ACC112 (cell line): Measurements from ENCODE around the gene LRRFIP2.

Experiments used
- H2AFZ ChIP-seq: fragments of 200-600 bp; sonication (generic); one replicate; pipeline ENCODE4 v1.6.0; 2017; ENCODE audit warnings: antibody characterized with exemption, low read length; ENCODE audit not compliant: unreplicated experiment
- H3K27ac ChIP-seq: fragments of 200-600 bp; sonication (generic); 2 replicates; pipeline ENCODE4 v1.5.1; 2014; ENCODE audit warnings: low read depth, mild to moderate bottlenecking, antibody characterized with exemption, low read length, moderate library complexity
- H3K27me3 ChIP-seq: fragments of 200-600 bp; sonication (generic); 2 replicates; pipeline ENCODE4 v1.6.1; 2014; ENCODE audit warnings: mild to moderate bottlenecking, antibody characterized with exemption, low read length, moderate library complexity, mixed read lengths; ENCODE audit not compliant: insufficient read depth
- H3K36me3 ChIP-seq: fragments of 200-600 bp; sonication (generic); 2 replicates; pipeline ENCODE4 v1.6.1; 2016; ENCODE audit warnings: mild to moderate bottlenecking, antibody characterized with exemption, low read length, moderate library complexity, mixed read lengths; ENCODE audit not compliant: insufficient read depth
- H3K4me1 ChIP-seq: fragments of 200-600 bp; sonication (generic); one replicate; pipeline ENCODE4 v1.6.1; 2016; ENCODE audit warnings: low read length, mixed read lengths; ENCODE audit not compliant: insufficient read depth, unreplicated experiment, control insufficient read depth
- H3K4me3 ChIP-seq: fragments of 200-600 bp; sonication (generic); 2 replicates; pipeline ENCODE4 v1.5.1; 2014; ENCODE audit warnings: mild to moderate bottlenecking, low read depth, low read length
- H3K79me2 ChIP-seq: fragments of 200-600 bp; sonication (generic); one replicate; pipeline ENCODE4 v1.6.0; 2016; ENCODE audit warnings: low read length; ENCODE audit not compliant: control insufficient read depth, unreplicated experiment, insufficient read depth

Gene LRRFIP2

DNA sequence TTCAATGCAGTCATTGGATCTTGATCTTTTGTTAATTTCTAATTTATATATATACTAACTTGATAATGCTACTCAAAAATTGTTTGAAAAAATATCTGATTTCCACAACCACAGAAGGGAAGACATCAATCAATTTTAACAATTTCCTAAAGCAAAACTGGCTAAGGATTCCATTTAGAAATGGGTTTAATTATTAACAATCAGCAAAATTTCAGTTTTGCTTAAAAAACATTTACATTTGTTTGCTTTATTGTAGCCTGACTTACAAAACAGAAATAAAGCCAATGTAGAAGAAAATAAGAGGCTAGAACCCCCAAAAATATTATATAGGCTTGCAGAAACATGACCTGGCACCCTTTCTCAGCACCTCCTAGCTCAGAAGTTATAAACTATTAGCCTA lies 74.9 kb downstream of the LRRFIP2 start:
- Histone ChIP-seq H3K27ac (no peak overlapping the region), H3K36me3 (0 out of 2 replicates have a peak, but pooled peaks cover 3% of the 10 kb centered on the region), H3K27me3 (no peaks in the 10 kb centered on the region), H2AFZ (no peak overlapping the region), H3K4me1 (peaks cover 18% of the 10 kb centered on the region), H3K79me2 (peaks cover 3% of the 10 kb centered on the region), H3K4me3 (no peak overlapping the region)

DNA sequence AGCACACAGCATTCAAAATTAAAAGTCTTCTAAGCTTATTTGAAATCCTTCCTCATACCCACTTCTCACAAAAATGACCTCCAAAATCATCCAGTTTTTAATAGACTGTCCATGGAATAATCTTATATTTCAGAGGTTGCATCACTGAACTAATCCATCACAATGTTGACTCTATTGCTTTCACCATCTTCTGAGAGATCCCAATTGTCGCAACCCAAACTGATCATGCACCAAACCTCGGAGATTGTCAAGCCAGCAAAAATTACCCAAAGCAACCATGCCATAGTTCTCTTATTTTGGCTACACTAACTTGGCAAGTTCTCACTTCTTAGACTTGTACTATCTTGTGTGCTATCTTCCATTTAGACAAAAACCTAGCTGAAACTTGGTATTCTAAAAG lies 75.5 kb downstream of the LRRFIP2 start:
- Histone ChIP-seq H2AFZ (no peak overlapping the region), H3K4me3 (no peak overlapping the region), H3K27me3 (no peaks in the 10 kb centered on the region), H3K4me1 (peaks cover 18% of the 10 kb centered on the region), H3K36me3 (0 out of 2 replicates have a peak, but pooled peaks cover 6% of the 10 kb centered on the region), H3K79me2 (peaks cover 3% of the 10 kb centered on the region), H3K27ac (no peak overlapping the region)

DNA sequence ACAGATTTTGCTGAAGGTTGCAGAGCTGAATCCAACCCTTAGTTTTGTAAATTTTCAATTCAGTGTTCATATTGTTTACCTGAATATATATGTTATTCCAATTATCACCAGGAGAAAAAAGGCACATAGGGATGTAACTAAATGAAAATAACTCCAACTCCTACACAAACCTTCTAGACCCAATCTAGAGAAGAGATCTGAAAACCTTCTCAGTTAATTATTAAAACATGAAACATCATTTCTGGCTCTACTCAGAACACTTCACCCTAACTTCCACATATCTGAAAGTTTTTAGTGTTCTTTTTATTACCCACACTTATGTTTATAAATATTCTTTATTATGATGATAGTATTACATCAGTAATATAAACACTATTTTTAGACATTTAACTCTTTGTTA lies 76.6 kb downstream of the LRRFIP2 start:
- Histone ChIP-seq H3K4me1 (peaks cover 18% of the 10 kb centered on the region), H3K27me3 (no peaks in the 10 kb centered on the region), H3K4me3 (0 out of 2 replicates have a peak overlapping the region, but pooled peaks have one; percentile 19), H3K79me2 (peaks cover 3% of the 10 kb centered on the region), H2AFZ (peak overlapping the region; percentile 31), H3K36me3 (0 out of 2 replicates have a peak, but pooled peaks cover 6% of the 10 kb centered on the region), H3K27ac (peak overlapping the region; percentile 66; the same call in 1 of the 2 replicates)

DNA sequence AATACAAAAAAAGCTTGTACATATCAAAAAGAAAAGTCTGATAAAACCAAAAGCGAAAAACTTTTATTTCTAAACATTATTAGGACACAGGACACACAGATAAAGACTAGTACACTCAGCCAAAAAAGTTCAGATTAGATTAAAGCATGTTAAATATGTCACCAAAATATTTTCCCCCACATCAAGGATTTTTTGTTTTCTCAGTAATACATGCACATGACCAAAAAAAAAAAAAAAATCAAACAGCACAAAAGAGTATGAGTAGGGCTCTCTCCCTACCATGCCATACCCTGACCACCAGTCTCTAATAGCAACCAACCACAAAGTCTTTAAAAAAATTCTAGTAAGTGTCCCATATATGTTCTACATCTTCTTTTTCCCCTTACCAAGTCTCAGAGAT lies 77.4 kb downstream of the LRRFIP2 start:
- H3K4me1 ChIP-seq, result peaks cover 18% of the 10 kb centered on the region
- peaks cover 3% of the 10 kb centered on the region for H3K79me2 ChIP-seq
- no peak overlapping the region for H3K4me3 ChIP-seq
- H3K27ac ChIP-seq, result peak overlapping the region; percentile 66
- H2AFZ ChIP-seq, result no peak overlapping the region
- H3K27me3 ChIP-seq, result no peaks in the 10 kb centered on the region
- H3K36me3 ChIP-seq, result 0 out of 2 replicates have a peak, but pooled peaks cover 6% of the 10 kb centered on the region

DNA sequence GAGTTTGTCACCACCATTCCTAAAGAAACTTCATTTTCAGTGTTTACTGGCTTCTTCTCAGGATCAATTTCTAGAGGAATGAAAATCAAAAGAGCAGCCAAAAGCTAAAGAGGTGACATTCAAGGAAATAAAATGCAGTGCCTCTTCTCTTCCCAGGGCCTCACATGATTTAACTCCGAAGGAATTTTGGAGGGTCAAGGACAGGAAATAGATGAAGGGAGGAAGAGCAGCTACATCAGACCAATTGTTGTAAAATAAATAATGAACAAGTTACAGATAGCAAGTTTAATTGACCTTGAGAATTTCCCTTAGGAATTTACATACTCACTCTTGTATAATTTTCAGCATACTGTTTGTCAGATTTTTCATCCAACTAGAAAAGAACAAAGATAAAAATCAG lies 78.1 kb downstream of the LRRFIP2 start:
- no peaks in the 10 kb centered on the region for H3K27me3 ChIP-seq
- H2AFZ ChIP-seq, result no peak overlapping the region
- peaks cover 3% of the 10 kb centered on the region for H3K79me2 ChIP-seq
- peak overlapping the region; percentile 11; the same call in 1 of the 2 replicates for H3K4me3 ChIP-seq
- H3K36me3 ChIP-seq, result 0 out of 2 replicates have a peak, but pooled peaks cover 6% of the 10 kb centered on the region
- peaks cover 18% of the 10 kb centered on the region for H3K4me1 ChIP-seq
- peak overlapping the region; percentile 66 for H3K27ac ChIP-seq

DNA sequence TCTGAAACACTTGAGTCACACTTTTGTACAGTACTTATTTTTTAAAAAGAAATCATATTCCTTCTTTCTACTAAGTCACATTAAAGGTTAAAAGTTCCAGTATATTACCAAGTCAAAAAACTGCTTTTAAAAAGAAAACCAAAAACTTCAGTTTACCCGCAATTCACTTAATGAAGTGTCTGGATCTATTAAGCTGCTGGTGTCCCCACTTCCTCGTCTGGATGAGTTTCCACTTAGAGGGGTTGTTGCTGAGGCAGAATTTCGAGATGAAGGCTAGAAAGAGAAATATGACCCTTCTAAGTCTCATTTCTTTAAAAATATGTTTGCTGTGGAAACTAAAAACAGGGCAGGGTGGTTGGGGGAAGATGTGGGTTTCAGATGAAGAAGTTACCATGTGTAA lies 79.7 kb downstream of the LRRFIP2 start:
- Histone ChIP-seq H3K36me3 (peaks cover 14% of the 10 kb centered on the region), H3K27ac (no peak overlapping the region), H3K79me2 (peaks cover 3% of the 10 kb centered on the region), H2AFZ (no peak overlapping the region), H3K4me1 (peaks cover 18% of the 10 kb centered on the region), H3K4me3 (no peak overlapping the region), H3K27me3 (no peaks in the 10 kb centered on the region)

DNA sequence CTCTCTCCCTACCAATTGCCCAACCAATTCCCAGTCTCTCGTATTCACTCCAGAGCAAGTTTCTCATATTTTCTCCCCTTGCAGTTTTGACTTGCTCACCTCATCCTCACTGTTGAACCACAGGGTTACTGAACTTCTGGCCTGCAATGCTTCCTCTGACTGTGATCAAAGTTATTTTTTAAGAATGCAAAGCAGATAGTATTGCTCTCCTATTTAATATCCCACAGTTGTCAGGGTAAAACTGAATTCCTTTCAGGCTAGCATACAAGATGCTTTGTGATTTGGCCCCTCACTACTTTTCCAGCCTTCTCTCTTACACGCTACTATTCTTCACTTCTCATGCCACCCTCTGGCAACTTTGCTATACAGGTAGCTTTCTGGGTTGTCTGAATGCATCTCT lies 80.9 kb downstream of the LRRFIP2 start:
- Histone ChIP-seq H3K4me1 (peaks cover 18% of the 10 kb centered on the region), H3K79me2 (peaks cover 3% of the 10 kb centered on the region), H3K27ac (no peak overlapping the region), H3K4me3 (no peak overlapping the region), H3K36me3 (peaks cover 15% of the 10 kb centered on the region), H3K27me3 (no peaks in the 10 kb centered on the region), H2AFZ (no peak overlapping the region)

DNA sequence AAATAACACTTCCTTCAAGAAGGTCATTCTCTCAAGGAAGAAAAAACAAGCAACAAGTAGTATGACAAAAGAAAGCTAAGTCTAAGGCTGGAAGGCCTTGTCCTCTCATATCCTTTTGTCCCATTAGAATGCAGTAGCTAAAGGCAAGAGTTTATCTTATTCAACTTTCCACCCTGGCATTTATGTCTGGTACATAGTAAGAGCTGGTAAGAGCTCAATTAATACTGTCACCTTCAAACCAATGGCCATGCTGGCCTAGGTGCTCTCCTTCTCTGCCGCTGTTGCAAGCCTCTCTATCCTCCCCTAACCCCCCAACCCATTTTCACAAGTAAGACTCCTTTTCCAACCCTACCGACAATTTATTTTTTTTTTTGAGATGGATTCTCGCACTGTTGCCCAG lies 81.9 kb downstream of the LRRFIP2 start:
- Histone ChIP-seq H3K79me2 (peaks cover under 1% of the 10 kb centered on the region), H3K4me1 (peaks cover 14% of the 10 kb centered on the region), H3K27ac (no peak overlapping the region), H2AFZ (no peak overlapping the region), H3K4me3 (no peak overlapping the region), H3K36me3 (peaks cover 15% of the 10 kb centered on the region), H3K27me3 (no peaks in the 10 kb centered on the region)

DNA sequence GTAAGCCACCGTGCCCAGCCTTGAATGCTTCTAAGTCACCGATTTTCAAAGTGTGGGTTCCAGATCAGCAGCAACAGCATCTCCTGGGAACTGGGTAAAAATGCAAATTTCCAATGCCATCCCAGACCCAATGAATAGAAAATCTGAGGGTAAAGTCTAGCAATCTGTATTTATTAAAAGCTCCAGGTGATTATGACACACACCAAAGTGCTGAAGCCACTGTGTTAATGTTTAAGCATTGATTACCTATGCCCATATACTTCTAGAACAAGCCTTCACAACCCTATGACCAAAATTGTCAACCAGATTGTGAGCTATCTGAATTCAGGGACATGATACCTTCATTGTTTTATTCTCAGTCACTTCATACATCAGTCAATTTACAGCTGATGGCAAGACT lies 86.5 kb downstream of the LRRFIP2 start:
- H3K36me3 ChIP-seq, result peaks cover 12% of the 10 kb centered on the region
- no peaks in the 10 kb centered on the region for H3K27me3 ChIP-seq
- no peak overlapping the region for H3K27ac ChIP-seq
- H3K4me3 ChIP-seq, result no peak overlapping the region
- H3K79me2 ChIP-seq, result no peaks in the 10 kb centered on the region
- no peak overlapping the region for H2AFZ ChIP-seq
- no peaks in the 10 kb centered on the region for H3K4me1 ChIP-seq

DNA sequence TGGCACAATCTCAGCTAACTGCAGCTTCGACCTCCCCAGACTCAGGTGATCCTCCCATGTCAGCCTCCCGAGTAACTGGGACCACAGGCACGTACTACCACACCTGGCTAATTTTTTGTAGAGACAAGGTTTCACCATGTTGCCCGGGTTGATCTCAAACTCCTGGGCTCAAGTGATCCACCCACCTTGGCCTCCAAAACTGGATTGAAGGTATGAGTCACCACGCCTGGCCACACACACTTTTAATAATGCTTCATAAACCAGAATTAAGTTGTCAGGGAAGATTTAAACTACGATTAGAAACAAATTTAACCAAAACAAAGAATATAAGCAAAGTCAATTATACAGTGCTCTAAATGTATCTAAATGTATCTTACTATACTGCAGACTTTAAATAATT lies 87.5 kb downstream of the LRRFIP2 start:
- H3K27me3 ChIP-seq, result no peaks in the 10 kb centered on the region
- H2AFZ ChIP-seq, result no peak overlapping the region
- H3K27ac ChIP-seq, result no peak overlapping the region
- no peak overlapping the region for H3K4me3 ChIP-seq
- H3K4me1 ChIP-seq, result no peaks in the 10 kb centered on the region
- H3K36me3 ChIP-seq, result peaks cover 19% of the 10 kb centered on the region
- H3K79me2 ChIP-seq, result no peaks in the 10 kb centered on the region

DNA sequence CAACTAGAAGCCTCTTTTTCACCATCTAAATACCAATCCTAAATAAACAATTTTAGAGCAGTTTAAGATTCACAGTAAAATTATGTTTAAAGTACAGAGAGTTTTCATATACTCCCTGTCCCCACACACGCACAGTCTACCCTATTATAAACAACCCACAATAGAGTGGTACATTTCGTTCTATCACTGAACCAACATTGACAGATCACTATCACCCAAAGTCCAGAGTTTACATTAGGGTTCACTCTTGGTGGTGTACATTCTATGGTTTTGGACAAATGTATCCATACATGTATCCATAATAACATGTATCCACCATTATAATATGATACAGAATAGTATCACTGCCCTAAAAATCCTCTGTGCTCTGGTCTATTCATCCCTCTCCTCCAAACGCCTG lies 92.1 kb downstream of the LRRFIP2 start:
- Histone ChIP-seq H3K79me2 (no peaks in the 10 kb centered on the region), H2AFZ (no peak overlapping the region), H3K27ac (no peak overlapping the region), H3K27me3 (no peaks in the 10 kb centered on the region), H3K36me3 (peaks cover 14% of the 10 kb centered on the region; the same call in 1 of the 2 replicates), H3K4me1 (no peaks in the 10 kb centered on the region), H3K4me3 (no peak overlapping the region)
